Measurements from ENCODE around the gene NUDT4B. TPM values are rescaled to one million over a fixed set of nuclear protein-coding genes. Genes with fewer than 3 reads are reported as not detected.
"Not testable (repeated sequence)": the region's sequence is repeated elsewhere in the genome, so short reads cannot be mapped to it uniquely, and the experiment has no call there.

Gene NUDT4B
- polyA plus RNA-seq, 1 donor, result not detected

DNA sequence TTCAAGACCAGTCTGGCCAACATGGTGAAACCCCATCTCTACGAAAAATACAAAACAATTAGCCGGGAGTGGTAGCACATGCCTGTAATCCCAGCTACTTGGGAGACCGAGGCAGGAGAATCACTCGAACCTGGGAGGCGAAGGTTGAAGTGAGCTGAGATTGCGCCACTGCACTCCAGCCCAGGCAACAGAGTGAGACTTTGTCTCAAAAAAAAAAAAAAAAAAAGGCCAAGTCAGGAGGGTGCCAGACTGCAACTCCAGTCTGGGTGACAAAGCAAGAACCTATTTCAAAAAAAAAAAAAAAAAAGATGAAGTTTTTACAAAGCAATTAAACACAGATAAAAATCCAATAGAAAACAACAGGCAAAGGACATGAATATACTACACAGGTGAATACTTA, 9.9 kb upstream of the NUDT4B start:
- DNase-seq, result not testable (repeated sequence)

DNA sequence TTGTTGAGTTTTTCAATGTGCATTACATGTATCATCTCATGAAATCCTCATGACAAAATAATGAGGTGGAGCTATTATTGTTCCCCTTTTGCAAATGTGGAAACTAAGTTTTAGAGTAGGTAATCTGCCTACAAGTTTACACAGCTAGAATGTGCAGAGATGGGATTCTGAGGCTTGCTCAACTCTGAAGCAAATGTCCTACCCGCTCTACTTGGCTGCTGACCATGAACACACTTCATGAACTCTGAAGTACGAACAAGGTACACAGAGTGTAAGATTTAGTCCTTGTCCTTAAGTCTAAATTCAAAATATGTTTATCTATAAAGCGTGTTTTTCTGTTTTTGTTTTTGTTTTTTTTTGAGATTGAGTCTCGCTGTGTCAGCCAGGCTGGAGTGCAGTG, 5.4 kb upstream of the NUDT4B start:
- not testable (repeated sequence) for DNase-seq

DNA sequence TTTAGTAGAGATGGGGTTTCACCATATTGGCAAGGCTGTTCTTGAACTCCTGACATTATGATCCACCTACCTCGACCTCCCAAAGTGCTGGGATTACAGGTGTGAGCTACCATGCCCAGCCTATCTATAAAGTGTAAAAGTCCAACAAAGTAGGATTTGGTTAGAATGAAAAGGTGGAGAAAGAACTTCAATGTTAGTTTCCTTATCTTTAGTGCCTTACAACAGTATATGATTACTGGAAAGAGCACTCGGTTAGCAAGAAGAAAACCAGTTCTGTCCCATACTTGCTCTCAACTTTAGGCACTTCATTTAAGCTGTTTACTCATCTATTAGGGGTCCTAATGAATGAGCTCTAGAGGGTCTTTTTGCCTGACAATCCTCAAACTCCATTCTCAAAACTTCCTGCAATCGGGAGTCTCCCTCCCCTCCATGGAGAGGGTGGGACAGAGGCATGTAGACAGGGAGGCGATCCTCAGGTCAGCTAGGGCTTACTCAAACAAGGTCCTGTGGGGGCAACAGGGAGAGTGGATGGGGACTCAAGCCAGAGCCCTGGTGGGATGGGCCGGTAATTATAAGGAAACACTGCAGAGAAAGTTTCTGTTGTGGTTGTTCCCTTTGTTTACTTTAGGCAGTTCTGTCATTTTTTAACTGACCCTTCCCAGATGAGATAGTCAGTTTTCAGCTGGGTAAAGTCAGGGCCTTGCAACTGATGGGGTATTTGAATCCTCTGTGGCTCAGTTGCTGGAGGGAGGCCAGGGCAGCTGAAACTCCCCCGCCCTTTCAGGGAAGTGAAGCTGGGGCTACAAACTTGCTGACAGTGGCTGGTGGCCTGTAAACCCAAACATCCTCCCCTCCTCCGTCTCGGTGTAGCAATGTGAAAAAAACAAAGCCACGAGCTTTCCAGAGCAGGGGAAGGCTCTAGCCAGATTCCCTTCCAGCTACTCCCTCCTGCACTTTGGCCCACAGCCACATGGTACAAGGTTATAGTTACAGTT, 4.6 kb upstream of the NUDT4B start:
- not testable (repeated sequence) for DNase-seq

DNA sequence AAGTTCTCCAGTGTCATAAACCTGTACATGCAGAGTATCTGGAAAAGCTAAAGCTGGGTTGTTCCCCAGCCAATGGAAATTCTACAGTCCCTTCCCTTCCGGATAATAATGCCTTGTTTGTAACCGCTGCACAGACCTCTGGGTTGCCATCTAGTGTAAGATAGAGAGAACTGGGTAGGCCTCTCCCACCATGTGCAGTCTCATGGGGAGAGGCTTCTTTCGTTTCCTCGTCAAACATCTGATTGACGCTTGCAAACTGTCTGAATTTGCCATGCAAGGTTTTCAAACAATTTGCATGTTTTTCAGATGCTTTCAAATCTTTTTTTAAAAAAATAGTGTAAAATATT, 734 bp downstream of the NUDT4B start:
- not testable (repeated sequence) for DNase-seq

DNA sequence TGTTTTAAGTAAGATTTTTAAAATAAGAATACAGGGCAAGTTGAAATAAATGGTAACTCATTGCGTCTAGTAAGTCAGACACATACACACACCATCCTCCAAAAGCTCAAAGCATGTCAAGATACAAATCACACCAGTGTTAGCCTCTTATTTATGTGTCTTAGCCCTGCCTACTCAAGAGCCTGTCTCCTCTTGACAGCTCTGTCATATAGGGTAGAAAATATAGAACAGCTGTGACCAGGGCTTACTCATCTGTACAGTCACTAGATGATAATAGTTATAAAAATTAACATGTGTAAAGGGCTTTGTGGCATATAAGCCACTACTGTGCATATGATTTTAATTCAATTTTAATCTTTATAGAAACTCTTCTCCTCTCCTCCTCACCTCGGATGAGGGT, 7.7 kb downstream of the NUDT4B start:
- not testable (repeated sequence) for DNase-seq

DNA sequence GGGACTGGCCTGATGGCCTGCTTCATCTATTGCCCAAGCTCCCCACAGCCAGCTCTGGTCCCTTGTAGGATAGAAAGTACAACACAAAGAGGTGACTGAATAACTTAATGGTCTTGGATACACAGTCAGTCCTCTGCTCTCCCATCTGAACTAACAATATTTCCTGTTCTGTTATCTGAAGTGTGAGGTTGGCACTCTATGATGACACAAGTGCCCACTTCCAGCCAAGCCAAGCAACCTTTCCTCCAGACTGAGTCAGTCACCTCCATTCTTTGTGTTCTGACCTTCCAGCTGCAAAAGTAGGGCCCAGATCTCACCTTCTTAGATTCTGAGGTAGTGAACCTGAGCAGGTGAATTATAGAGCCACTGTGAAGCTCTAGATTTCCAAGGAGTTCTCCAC, 8.9 kb downstream of the NUDT4B start:
- DNase-seq, result not testable (repeated sequence)

DNA sequence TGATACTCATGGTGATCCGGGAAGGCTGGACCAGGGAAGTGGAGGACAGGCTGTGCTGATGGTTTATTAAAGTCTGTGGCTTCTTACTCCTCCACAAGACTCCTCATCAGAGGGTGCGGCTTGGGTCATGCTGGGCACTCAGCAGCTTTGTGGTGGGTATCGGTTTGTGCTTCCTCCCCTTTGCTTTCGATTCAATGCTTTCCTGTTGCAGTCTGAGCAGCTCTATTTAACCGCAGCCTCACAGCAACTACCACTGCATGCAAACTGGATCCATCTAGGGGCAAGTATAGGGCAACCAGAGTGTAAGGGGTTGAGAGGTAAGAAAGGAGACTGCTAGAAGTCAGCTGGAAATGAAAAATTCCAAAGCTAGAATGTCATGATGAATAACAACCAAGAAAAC, 9.8 kb downstream of the NUDT4B start:
- not testable (repeated sequence) for DNase-seq

DNA sequence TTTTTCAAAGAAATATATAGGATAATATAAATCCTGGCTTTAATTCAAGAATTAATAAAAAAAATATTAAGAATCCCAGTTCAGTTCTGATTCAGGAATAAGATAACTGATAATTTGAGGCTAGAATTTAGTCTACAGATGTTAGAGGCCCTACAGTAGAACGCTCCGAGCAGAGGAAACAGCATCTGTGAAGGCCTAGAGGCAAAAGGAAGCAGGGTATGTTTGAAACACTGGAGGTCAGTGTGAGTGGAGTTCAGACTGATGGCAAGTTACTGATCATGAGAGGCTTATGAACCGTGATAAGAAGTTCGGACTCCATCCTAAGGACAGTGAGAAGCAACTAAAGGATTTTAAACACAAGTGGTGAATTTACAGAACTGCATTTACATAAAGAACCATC, 10.4 kb downstream of the NUDT4B start:
- not testable (repeated sequence) for DNase-seq

DNA sequence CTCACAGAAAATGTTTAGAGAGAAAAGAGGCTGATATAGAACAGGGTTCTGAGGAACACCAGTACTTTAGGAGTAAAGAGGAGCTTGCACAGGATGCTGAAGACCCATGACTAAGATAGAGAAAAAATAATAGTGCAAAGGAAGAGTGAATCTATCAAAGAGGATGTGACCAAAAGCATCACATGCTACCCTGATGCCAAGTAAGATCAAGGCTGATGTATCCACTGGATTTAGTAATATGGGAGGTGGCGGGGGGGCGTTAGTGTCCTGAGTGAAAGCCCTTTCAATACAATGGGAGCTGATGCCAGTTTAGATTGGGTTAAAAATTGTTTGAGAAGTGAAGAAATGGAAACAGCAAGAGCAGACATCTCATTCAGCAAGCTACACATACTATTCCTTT, 11.2 kb downstream of the NUDT4B start:
- not testable (repeated sequence) for DNase-seq

DNA sequence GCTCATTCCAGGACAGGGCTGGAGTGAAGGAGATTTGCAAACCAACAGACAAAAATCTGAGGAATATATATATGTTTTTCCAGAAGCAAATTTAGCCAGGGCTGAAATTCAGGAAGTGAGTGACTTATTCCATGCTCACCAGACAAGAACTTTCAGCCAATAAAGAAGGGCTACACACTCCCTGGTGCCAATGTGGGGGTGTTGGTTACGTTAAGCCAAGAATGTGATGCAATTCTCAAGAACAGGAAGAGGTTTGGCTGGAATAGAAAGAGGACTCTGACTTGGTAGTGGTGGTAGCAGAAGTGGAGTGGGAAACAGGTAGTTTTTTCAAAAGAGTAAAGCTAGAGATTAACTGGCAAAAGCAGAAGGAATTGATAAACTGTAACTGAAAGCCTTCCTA, 11.6 kb downstream of the NUDT4B start:
- DNase-seq, result not testable (repeated sequence)

DNA sequence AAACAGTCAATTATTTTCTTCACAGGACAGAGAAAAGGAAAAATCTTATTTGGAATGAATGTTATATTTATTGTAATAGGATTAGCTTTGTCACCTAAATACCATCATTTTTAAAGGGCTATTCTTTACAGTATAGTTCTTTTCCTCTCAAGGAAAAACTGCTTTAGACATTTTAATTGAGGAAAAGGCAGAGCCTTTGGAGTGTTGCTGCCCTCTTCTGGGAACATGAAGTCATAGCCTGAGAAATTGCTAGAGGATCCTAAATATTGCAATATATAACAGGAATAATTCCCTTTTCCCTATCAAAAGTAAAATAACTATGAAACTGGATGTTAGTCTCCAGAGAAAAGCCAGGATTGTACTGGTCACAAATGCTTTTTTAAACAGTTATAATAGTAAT, 12.8 kb downstream of the NUDT4B start:
- DNase-seq, result not testable (repeated sequence)

DNA sequence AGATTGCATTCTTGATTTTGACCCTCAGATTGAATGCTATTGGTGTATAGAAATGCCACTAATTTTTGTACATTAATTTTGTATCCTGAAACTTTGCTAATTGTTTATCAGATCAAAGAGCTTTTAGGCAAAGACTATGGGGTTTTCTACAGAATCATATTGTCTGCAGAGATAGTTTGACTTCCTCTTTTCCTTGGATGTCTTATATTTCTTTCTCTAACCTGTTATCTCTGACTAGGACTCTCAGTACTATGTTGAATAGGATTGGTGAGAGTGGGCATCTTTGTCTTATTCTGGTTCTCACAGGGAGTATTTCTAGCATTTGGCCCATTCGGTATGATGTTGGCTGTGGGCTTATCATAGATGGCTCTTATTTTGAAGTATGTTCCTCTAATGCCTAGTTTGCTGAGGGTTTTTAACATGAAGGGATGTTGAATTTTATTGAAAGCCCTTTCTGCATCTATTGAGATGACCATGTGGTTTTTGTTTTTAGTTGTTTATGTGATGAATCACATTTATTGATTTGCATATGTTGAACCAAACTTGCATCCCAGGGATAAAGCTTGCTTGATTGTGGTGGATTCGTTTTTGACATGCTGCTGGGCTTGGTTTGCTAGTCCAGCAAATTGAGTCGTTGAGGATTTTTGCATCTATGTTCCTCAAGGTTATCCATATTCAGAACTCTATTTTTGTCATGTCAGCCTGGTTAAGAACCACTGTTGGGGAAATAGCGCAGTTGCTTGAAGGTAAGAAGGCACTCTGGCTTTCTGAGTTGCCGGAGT, 16.9 kb downstream of the NUDT4B start:
- DNase-seq, result not testable (repeated sequence)

DNA sequence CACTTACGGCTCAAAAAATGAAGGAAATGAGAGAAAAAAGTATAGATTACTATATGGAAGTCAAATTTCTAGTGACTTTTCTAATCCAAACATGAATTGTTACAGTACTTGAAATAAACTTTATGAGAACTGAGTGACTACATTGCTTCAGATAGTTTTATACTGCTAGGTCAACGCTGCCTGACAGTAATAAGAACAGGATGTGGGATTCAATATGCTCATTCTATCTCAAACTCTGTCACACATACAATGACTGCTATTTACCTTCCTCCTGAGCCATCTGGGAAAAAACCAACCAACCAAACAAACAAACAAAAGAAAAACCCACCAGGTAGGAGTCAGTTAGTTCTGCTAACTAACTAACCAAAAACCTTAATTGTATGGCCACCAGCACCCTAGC, 20.0 kb downstream of the NUDT4B start:
- DNase-seq, result not testable (repeated sequence)

DNA sequence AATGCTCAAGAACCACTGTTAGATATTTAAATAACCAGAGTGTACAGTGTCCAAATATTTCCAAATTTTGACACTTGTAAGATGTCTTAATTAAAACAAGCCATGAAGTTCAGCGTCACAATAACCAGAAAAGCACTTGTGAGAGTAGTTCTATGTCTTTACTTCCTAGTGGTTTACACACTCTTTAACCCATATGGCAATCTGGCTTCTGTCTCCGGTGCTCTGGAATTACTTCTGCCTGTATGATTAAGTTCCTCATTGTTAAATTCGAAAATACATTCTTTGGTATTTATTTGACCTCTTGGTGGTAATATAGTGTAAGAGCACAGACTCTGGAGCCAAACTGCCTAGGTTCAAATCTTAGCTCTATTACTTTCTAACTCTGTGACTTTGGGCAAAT, 20.9 kb downstream of the NUDT4B start:
- DNase-seq, result not testable (repeated sequence)

DNA sequence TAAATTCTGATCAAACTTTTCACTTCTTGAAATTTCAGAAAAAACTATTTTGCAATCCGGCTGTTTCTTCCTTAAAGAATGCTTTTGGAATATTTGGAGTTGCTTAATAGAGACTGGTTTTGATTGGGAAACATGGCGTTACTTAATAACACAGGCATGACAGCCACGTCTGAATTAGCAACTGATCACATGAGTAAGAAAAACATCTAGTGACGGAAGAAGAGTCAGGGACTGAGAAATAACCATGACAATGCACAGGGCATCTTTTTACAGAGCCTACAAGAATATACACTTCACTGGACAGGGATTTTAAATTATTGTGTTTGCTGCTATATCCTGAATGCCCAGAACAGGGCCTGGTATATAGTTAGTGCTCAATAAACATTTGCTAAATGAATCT, 25.1 kb downstream of the NUDT4B start:
- DNase-seq, result not testable (repeated sequence)

DNA sequence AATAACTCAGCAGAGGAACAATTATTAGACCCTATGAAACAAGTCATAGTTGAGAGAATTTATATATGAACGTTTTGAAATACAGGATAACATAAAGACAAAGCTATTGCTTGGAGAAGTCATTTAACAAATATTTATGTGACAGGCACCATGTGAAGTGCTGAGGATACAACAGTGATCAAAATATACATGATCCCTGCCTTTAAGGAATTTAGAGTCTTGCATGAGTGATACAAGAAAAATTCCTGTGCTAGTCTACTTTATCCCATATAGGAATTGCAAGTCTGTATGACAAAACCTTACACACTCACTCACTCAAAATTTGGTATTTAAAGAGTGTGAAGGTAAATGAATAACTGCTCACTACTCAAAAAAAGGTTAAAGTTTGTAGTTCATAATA, 25.5 kb downstream of the NUDT4B start:
- DNase-seq, result not testable (repeated sequence)

DNA sequence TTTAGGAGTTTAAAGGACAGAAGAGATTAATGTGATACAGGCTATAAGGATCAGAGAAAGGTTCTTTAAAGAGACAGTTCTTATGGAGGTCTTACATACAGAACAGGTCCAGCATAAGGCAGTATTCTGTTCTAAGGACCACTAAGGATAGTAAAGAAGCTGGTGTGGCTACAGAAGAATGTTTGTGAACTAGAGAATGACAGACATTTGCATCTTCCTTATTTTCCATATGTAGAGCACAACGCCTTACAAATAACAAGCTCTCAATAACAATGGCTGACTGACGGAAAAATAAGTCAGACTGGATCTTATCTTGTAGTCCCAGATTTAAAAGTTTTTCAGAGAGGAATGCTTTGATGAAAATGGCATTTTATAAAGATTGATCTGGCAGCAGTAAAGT, 26.7 kb downstream of the NUDT4B start:
- DNase-seq, result not testable (repeated sequence)

DNA sequence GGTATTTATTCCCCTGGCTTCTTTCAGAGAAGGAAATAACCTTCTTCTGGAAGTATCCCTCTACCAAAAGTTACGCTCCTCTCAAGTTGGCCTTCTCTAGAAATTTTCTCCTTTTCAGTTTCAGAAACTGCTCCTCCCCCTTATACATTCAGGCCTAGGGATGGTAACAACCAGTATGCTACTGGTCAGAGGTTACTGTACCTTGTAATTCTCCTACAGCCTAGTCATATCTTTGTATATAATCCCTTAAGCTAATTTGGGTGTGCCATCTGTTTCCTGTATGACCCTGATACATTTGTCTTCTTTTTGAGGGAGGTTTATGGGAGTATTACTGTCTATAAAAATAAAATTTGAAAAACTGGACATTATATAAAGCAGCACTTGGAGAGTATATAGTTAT, 29.1 kb downstream of the NUDT4B start:
- not testable (repeated sequence) for DNase-seq

DNA sequence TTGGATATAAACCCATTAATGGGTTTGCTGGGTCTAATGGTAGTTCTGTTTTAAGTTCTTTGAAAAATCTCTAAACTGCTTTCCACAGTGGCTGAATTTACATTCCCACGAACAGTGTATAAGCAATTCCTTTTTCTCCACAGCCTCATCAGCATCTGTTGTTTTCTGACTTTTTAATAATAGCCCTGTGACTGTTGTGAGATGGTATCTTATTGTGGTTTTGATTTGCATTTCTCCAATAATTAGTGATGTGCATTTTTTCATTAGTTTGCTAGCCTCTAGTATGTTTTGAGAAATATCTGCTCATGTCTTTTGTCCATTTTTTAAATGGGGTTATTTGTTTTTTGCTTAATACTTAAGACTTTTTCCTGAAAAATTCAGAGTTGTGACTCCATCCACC, 31.8 kb downstream of the NUDT4B start:
- not testable (repeated sequence) for DNase-seq

DNA sequence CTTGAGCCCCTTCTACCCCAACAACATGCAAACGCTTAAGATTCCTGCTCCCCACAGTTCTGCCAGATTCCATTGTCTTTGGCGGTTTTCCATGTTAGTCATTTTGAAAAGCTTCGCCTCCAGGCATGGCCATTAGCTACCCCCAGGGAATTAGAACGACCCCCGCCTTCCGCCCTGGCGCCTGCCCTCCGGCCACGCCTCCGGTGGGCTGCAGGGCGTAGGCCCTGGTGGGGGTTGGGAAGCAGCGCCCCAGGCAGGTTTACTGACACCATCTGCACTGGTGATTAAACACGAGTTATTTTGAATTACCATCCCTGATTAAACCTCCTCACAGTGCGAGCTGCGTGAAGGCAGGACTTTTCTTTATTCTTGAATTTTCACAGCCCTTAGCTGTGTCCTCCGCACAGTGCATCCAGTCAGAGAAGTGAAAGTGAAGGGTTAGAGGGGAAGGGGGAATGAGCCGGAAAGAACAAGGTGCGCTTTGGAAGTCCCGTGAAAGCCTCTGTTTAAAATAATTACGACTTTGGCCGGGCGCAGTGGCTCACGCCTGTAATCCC, 43.0 kb downstream of the NUDT4B start:
- DNase-seq, result not testable (repeated sequence)

DNA sequence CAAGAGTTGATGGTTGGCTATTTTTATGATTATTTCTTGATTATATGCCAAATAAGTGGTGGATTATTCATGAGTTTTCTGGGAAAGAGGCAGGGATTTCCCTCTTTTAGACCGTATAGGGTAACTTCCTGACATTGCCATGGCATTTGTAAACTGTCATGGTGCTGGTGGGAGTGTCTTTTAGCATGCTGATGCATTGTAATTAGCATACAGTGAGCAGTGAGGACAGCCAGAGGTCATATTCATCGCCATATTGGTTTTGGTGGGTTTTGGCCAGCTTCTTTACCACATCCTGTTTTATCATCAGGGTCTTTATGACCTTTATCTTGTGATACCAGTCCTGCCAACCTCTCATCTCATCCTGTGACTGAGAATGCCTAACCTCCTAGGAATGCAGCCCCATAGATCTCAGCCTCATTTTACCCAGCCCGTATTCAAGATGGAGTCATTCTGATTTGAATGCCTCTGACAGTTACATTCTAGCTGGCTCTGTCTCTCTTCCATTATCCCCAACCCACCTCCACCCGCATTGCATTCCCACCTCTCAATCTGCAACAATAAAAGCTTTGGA, 45.3 kb downstream of the NUDT4B start:
- not testable (repeated sequence) for DNase-seq
